Vagina (tissue), 2 donors: Measurements from ENCODE around the gene PPP2R2D. TPM values are rescaled to one million over a fixed set of nuclear protein-coding genes. Genes with fewer than 3 reads are reported as not detected.

Source experiments
- DNase-seq, 2 donors: peaks; one replicate each; pipeline ENCODE4 v3.0.0-alpha.2; 2017; ENCODE audit errors: extremely low spot score in 2 of 2
- H3K27ac ChIP-seq: fragments of 200-600 bp; sonication (generic); one replicate; pipeline ENCODE4 v1.5.1; 2019
- H3K27me3 ChIP-seq: fragments of 200-600 bp; sonication (generic); one replicate; pipeline ENCODE4 v1.5.1; 2019
- H3K36me3 ChIP-seq, 2 donors: fragments of 200-600 bp; sonication (generic); one replicate each; pipeline ENCODE4 v1.5.1; 2017 to 2019
- H3K4me1 ChIP-seq: fragments of 200-600 bp; sonication (generic); one replicate; pipeline ENCODE4 v1.5.1; 2019
- H3K4me3 ChIP-seq, 2 donors: fragments of 200-600 bp; sonication (generic); 1 replicate in 1 of 2; 2 replicates in 1 of 2; pipeline ENCODE4 v1.5.1; 2016 to 2019
- H3K9me3 ChIP-seq: fragments of 200-600 bp; sonication (generic); one replicate; pipeline ENCODE4 v1.5.1; 2019
- POLR2A ChIP-seq, 2 donors: fragments of 450-650 bp; IDR thresholded peaks; one replicate each; pipeline ENCODE4 v1.6.1; 2017; ENCODE audit warnings: antibody characterized with exemption in 2 of 2, mild to moderate bottlenecking in 2 of 2, moderate library complexity in 2 of 2
- POLR2AphosphoS5 ChIP-seq, 2 donors: sonication (generic); formaldehyde crosslinking; IDR thresholded peaks; one replicate each; pipeline ENCODE4 v1.9.0; 2017; ENCODE audit warnings: antibody characterized with exemption in 2 of 2, mild to moderate bottlenecking in 2 of 2, low read depth in 1 of 2; ENCODE audit not compliant: insufficient read depth in 1 of 2
- intact Hi-C: fragments of 100-400 bp; cut with DNase I; formaldehyde crosslinking; loops from one replicate; pipeline ENCODE4 v1.15.1; 2023
- total RNA-seq: library from RNA; depleted of rRNA; stranded (reverse); fragments of >200 nt; gene quantifications from one replicate; pipeline ENCODE4 v1.2.3, GENCODE V29; 2016
- TF ChIP-seq, protein P1 (sequence below), 3 experiments: fragments of 450-650 bp in 2 of 3; fragments of 200-600 bp in 1 of 3; sonication (generic) in 1 of 3; IDR thresholded peaks; one replicate each; pipeline ENCODE4 v1.5.1; 2017 to 2019; ENCODE audit warnings: antibody characterized with exemption in 3 of 3, mild to moderate bottlenecking in 2 of 3, moderate library complexity in 2 of 3

Gene PPP2R2D
- total RNA-seq, 1 donor from 2014 or later = 49.4 TPM

DNA sequence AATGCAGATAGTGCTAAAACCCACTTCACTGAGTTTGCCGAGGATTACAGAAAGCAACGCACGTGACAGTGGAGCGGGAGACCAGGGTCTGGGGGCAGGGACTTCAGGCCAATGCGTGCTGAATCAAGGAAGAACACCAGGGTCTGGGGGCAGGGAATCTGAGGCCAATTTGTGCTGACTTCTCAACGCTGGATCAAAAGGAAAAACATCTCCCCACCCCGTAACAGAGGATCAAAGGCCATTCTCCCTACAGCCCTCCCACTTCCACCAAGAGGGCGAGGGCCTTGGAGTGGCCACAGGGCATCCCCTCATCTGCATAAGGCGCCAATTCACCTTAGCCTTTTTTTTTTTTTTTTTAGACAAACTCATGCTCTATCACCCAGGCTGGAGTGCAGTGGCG, 103.2 kb downstream of the PPP2R2D start:
- Histone ChIP-seq H3K27ac (no peak overlapping the region), H3K9me3 (no peaks in the 10 kb centered on the region), H3K27me3 (no peaks in the 10 kb centered on the region), H3K4me1 (peaks cover 3% of the 10 kb centered on the region), H3K36me3 (no peaks in the 10 kb centered on the region), H3K4me3 (no peak overlapping the region)
- TF ChIP-seq POLR2A (IDR thresholded peaks at IDR 0.05) (no peak), POLR2AphosphoS5 (IDR thresholded peaks at IDR 0.05; ENCODE audit: insufficient read depth in 1 of 2, low read depth in 1 of 2) (no peak)
- TF ChIP-seq, protein P1, sequence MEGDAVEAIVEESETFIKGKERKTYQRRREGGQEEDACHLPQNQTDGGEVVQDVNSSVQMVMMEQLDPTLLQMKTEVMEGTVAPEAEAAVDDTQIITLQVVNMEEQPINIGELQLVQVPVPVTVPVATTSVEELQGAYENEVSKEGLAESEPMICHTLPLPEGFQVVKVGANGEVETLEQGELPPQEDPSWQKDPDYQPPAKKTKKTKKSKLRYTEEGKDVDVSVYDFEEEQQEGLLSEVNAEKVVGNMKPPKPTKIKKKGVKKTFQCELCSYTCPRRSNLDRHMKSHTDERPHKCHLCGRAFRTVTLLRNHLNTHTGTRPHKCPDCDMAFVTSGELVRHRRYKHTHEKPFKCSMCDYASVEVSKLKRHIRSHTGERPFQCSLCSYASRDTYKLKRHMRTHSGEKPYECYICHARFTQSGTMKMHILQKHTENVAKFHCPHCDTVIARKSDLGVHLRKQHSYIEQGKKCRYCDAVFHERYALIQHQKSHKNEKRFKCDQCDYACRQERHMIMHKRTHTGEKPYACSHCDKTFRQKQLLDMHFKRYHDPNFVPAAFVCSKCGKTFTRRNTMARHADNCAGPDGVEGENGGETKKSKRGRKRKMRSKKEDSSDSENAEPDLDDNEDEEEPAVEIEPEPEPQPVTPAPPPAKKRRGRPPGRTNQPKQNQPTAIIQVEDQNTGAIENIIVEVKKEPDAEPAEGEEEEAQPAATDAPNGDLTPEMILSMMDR (IDR thresholded peaks at IDR 0.05) = no peak
- intact Hi-C loops = no loop called here
- no peak for DNase-seq

DNA sequence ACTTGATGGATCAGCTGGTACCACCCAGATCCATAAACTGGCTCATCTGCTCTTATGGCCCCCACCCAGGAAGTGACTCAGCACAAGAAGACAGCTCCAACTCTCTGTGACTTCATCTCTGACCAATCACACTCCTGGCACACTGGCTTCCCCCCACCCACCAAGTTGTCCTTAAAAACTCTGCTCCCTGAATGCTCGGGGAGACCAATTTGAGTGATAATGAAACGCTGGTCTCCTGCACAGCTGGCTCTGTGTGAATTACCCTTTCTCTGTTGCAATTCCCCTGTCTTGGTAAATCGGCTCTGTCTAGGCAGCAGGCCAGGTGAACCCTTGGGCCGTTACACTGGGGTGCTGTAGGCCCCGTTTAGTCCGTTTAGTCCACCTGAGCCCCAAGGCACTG, 104.3 kb downstream of the PPP2R2D start:
- Histone ChIP-seq H3K4me1 (no peaks in the 10 kb centered on the region), H3K27me3 (no peaks in the 10 kb centered on the region), H3K4me3 (no peak overlapping the region), H3K27ac (no peak overlapping the region), H3K9me3 (no peaks in the 10 kb centered on the region), H3K36me3 (no peaks in the 10 kb centered on the region)
- TF ChIP-seq, protein P1 (IDR thresholded peaks at IDR 0.05) = no peak
- TF ChIP-seq POLR2AphosphoS5 (IDR thresholded peaks at IDR 0.05; ENCODE audit: insufficient read depth in 1 of 2, low read depth in 1 of 2) = no peak
- no peak for TF ChIP-seq POLR2A (IDR thresholded peaks at IDR 0.05)
- no peak for DNase-seq
- intact Hi-C loops = no loop called here

DNA sequence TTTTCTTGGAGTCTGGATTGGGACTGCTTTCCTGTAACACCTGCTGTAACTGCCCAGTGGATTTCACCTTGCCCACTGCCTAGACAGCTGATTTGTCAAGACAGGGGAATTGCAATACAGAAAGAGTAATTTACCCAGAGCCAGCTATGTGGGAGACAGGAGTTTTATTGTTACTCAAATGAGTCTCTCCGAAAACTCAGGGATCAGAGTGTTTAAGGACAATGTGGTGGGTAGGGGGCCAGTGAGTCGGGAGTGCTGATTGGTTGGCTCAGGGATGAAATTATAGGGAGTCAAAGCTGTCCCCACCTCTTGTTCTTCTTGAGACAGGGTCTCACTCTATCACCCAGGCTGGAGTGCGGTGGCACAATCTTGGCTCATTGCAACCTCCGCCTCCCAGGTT, 106.2 kb downstream of the PPP2R2D start:
- Histone ChIP-seq H3K36me3 (no peaks in the 10 kb centered on the region), H3K27ac (no peak overlapping the region), H3K4me1 (no peaks in the 10 kb centered on the region), H3K27me3 (no peaks in the 10 kb centered on the region), H3K4me3 (no peak overlapping the region), H3K9me3 (no peaks in the 10 kb centered on the region)
- intact Hi-C loops = no loop called here
- TF ChIP-seq, protein P1 (IDR thresholded peaks at IDR 0.05) = no peak
- no peak for TF ChIP-seq POLR2AphosphoS5 (IDR thresholded peaks at IDR 0.05; ENCODE audit: insufficient read depth in 1 of 2, low read depth in 1 of 2)
- no peak for TF ChIP-seq POLR2A (IDR thresholded peaks at IDR 0.05)
- DNase-seq = no peak

DNA sequence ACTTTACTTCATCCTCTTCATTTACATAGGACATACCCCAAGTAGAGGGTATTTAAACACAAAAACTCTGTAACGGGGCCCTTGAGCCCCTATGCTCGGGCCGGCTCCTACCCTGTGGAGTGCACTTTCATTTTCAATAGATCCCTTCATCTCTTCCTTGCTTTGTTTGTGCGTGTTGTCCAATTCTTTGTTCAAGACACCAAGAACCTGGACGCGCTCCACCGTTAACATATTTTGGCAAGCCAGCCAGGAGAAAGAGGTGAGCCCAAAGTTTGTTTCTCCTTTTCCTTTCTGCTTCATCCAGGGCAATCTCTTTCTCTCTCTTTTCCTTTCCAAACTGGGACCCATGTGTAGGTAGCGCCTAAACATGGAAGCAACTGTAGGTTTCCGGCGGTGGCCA, 106.9 kb downstream of the PPP2R2D start:
- Histone ChIP-seq H3K36me3 (no peaks in the 10 kb centered on the region), H3K9me3 (no peaks in the 10 kb centered on the region), H3K27me3 (no peaks in the 10 kb centered on the region), H3K27ac (no peak overlapping the region), H3K4me1 (no peaks in the 10 kb centered on the region), H3K4me3 (no peak overlapping the region)
- no peak for TF ChIP-seq POLR2AphosphoS5 (IDR thresholded peaks at IDR 0.05; ENCODE audit: insufficient read depth in 1 of 2, low read depth in 1 of 2)
- no peak for TF ChIP-seq POLR2A (IDR thresholded peaks at IDR 0.05)
- TF ChIP-seq, protein P1 (IDR thresholded peaks at IDR 0.05) = no peak
- DNase-seq = no peak
- intact Hi-C loops = no loop called here

Other genes starting within 250 kb of the PPP2R2D start
- gene BNIP3, start 80.9 kb downstream of the PPP2R2D start, total RNA-seq = 40.8 TPM
- gene JAKMIP3, start 164.9 kb downstream of the PPP2R2D start, total RNA-seq = 0.49 TPM